CD14-positive monocyte (primary cell): ENCODE data around the gene NPSR1. TPM values are rescaled to one million over a fixed set of nuclear protein-coding genes. Genes with fewer than 3 reads are reported as not detected.

Experiments
- DNase-seq, 3 donors: peaks; one replicate each; pipeline ENCODE4 v3.0.0-alpha.2; 2011 to 2022
- H2AFZ ChIP-seq: 2 replicates; pipeline ENCODE4 v1.6.0; 2012; ENCODE audit warnings: mild to moderate bottlenecking, low read depth, low read length, inconsistent platforms; ENCODE audit not compliant: insufficient read depth, poor library complexity, severe bottlenecking
- H3K27ac ChIP-seq, 2 donors: 1 replicate in 1 of 2; 2 replicates in 1 of 2; pipeline ENCODE4 v1.5.1; 2012 to 2013; ENCODE audit warnings: low read length in 2 of 2, control low read depth in 1 of 2, inconsistent platforms in 1 of 2, low read depth in 1 of 2, mild to moderate bottlenecking in 1 of 2
- H3K27me3 ChIP-seq, 2 donors: one replicate each; pipeline versions ENCODE4 v1.6.0 to v1.6.1; 2011 to 2013; ENCODE audit warnings: low read length in 2 of 2; ENCODE audit not compliant: control insufficient read depth in 2 of 2, insufficient read depth in 2 of 2
- H3K36me3 ChIP-seq, 2 donors: replicated peaks in 1 of 2; 1 replicate in 1 of 2; 2 replicates in 1 of 2; pipeline versions ENCODE4 v1.5.1 to v1.6.1; 2012 to 2013; ENCODE audit warnings: low read length in 2 of 2, control low read depth in 1 of 2, inconsistent platforms in 1 of 2, mild to moderate bottlenecking in 1 of 2; ENCODE audit not compliant: insufficient read depth in 2 of 2, control insufficient read depth in 1 of 2
- H3K4me1 ChIP-seq, 2 donors: 1 replicate in 1 of 2; 2 replicates in 1 of 2; pipeline versions ENCODE4 v1.5.1 to v1.6.1; 2012 to 2013; ENCODE audit warnings: low read length in 2 of 2, control low read depth in 1 of 2, inconsistent platforms in 1 of 2, mild to moderate bottlenecking in 1 of 2, moderate library complexity in 1 of 2; ENCODE audit not compliant: insufficient read depth in 2 of 2, control insufficient read depth in 1 of 2
- H3K4me2 ChIP-seq: replicated peaks from 2 replicates; pipeline ENCODE3; 2012; ENCODE audit warnings: low read length, moderate library complexity, mild to moderate bottlenecking; ENCODE audit not compliant: poor library complexity, severe bottlenecking; ENCODE audit errors: extremely low read depth
- H3K4me3 ChIP-seq, 3 experiments: fragments of 200-600 bp in 1 of 3; sonication (generic) in 1 of 3; replicated peaks in 1 of 3; 1 replicate in 2 of 3; 2 replicates in 1 of 3; pipeline ENCODE4 v1.5.1; 2011 to 2013; ENCODE audit warnings: low read length in 3 of 3, mild to moderate bottlenecking in 3 of 3, control low read depth in 2 of 3, low read depth in 2 of 3, inconsistent platforms in 1 of 3, moderate library complexity in 1 of 3
- H3K79me2 ChIP-seq: 2 replicates; pipeline ENCODE4 v1.6.0; 2012; ENCODE audit warnings: mild to moderate bottlenecking, control low read depth, inconsistent platforms, low read length, moderate library complexity; ENCODE audit not compliant: insufficient read depth
- H3K9ac ChIP-seq: 2 replicates; pipeline ENCODE4 v1.6.0; 2017; ENCODE audit warnings: low read length, mild to moderate bottlenecking; ENCODE audit not compliant: insufficient read depth, poor library complexity, severe bottlenecking
- H3K9me3 ChIP-seq, 2 donors: replicated peaks in 1 of 2; 1 replicate in 1 of 2; 2 replicates in 1 of 2; pipeline versions ENCODE4 v1.5.1 to v1.6.1; 2012 to 2013; ENCODE audit warnings: low read length in 2 of 2, control low read depth in 1 of 2; ENCODE audit not compliant: control insufficient read depth in 1 of 2, insufficient read depth in 1 of 2
- H4K20me1 ChIP-seq: 2 replicates; pipeline ENCODE4 v1.6.0; 2012; ENCODE audit warnings: mild to moderate bottlenecking, low read length, control low read depth, moderate library complexity; ENCODE audit not compliant: insufficient read depth
- H3K27ac Mint-ChIP-seq, 7 donors: one replicate each; pipeline ENCODE4 v1.8.0; 2020; ENCODE audit warnings: mild to moderate bottlenecking in 7 of 7, mixed read lengths in 7 of 7, moderate library complexity in 6 of 7, inconsistent platforms in 2 of 7
- H3K27me3 Mint-ChIP-seq, 3 donors: one replicate each; pipeline ENCODE4 v1.8.0; 2021 to 2022; ENCODE audit warnings: low read depth in 3 of 3, mild to moderate bottlenecking in 3 of 3, mixed read lengths in 3 of 3, moderate library complexity in 3 of 3, inconsistent platforms in 1 of 3
- H3K36me3 Mint-ChIP-seq, 2 donors: one replicate each; pipeline ENCODE4 v1.8.0; 2020; ENCODE audit warnings: mixed read lengths in 2 of 2, inconsistent platforms in 1 of 2, mild to moderate bottlenecking in 1 of 2
- H3K4me1 Mint-ChIP-seq: one replicate; pipeline ENCODE4 v1.8.0; 2020; ENCODE audit warnings: mild to moderate bottlenecking, mixed read lengths
- H3K4me3 Mint-ChIP-seq, 2 donors: one replicate each; pipeline ENCODE4 v1.8.0; 2020; ENCODE audit warnings: mild to moderate bottlenecking in 2 of 2, mixed read lengths in 2 of 2, moderate library complexity in 1 of 2
- H3K9me3 Mint-ChIP-seq, 7 donors: one replicate each; pipeline ENCODE4 v1.8.0; 2020 to 2022; ENCODE audit warnings: mixed read lengths in 7 of 7, mild to moderate bottlenecking in 6 of 7, moderate library complexity in 6 of 7, inconsistent platforms in 2 of 7
- WGBS: methylation state at CpG from one replicate; pipeline ENCODE4 v1.1.5; 2013; ENCODE audit warnings: missing lambda C conversion rate; ENCODE audit not compliant: insufficient coverage; 5-methylcytosine and 5-hydroxymethylcytosine counted together
- intact Hi-C, 2 donors: fragments of 100-400 bp; cut with micrococcal nuclease; formaldehyde crosslinking; loops; one replicate each; pipeline versions ENCODE4 v1.15.0 to v1.15.1; 2023
- polyA plus RNA-seq, 3 donors: library from polyadenylated mRNA; depleted of rRNA in 1 of 3; unstranded in 2 of 3; stranded (reverse) in 1 of 3; fragments of 300-500 nt in 2 of 3; fragments of >200 nt in 1 of 3; fragmentation: Illumina TruSeq in 2 of 3; gene quantifications; 1 replicate in 2 of 3; 2 replicates in 1 of 3; pipeline ENCODE4 v1.2.3, GENCODE V29; 2012 to 2021
- TF ChIP-seq, protein P1 (sequence below): fragments of 200-600 bp; IDR thresholded peaks from one replicate; pipeline ENCODE4 v1.8.0; 2022; ENCODE audit warnings: antibody characterized with exemption, mild to moderate bottlenecking

NPSR1 gene
- polyA plus RNA-seq, 3 donors = not detected

GRCh38 chr7:34620425-34620824, 37.6 kb upstream of the NPSR1 start:
- Mint-ChIP-seq H3K27me3 (no peaks in the 10 kb centered on the region), H3K36me3 (no peaks in the 10 kb centered on the region), H3K4me1 (no peaks in the 10 kb centered on the region), H3K27ac (no peak overlapping the region), H3K4me3 (no peak overlapping the region), H3K9me3 (peaks cover 1 to 8% (median 5%) of the 10 kb centered on the region in 7 donors)
- no peak overlapping the region for H3K4me2 ChIP-seq
- intact Hi-C loops = no loop called here
- no peak for DNase-seq
- TF ChIP-seq, protein P1, sequence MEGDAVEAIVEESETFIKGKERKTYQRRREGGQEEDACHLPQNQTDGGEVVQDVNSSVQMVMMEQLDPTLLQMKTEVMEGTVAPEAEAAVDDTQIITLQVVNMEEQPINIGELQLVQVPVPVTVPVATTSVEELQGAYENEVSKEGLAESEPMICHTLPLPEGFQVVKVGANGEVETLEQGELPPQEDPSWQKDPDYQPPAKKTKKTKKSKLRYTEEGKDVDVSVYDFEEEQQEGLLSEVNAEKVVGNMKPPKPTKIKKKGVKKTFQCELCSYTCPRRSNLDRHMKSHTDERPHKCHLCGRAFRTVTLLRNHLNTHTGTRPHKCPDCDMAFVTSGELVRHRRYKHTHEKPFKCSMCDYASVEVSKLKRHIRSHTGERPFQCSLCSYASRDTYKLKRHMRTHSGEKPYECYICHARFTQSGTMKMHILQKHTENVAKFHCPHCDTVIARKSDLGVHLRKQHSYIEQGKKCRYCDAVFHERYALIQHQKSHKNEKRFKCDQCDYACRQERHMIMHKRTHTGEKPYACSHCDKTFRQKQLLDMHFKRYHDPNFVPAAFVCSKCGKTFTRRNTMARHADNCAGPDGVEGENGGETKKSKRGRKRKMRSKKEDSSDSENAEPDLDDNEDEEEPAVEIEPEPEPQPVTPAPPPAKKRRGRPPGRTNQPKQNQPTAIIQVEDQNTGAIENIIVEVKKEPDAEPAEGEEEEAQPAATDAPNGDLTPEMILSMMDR = no peak
- H3K27ac ChIP-seq = no peak overlapping the region
- H3K9me3 ChIP-seq = peaks cover 0 to 3% of the 10 kb centered on the region in 2 donors
- no peaks in the 10 kb centered on the region for H3K36me3 ChIP-seq
- H2AFZ ChIP-seq = no peak overlapping the region
- H3K4me1 ChIP-seq = no peaks in the 10 kb centered on the region
- no peak overlapping the region for H3K4me3 ChIP-seq
- no peak overlapping the region for H3K9ac ChIP-seq
- H3K27me3 ChIP-seq = no peaks in the 10 kb centered on the region
- H3K79me2 ChIP-seq = no peaks in the 10 kb centered on the region
- no peaks in the 10 kb centered on the region for H4K20me1 ChIP-seq

DNA sequence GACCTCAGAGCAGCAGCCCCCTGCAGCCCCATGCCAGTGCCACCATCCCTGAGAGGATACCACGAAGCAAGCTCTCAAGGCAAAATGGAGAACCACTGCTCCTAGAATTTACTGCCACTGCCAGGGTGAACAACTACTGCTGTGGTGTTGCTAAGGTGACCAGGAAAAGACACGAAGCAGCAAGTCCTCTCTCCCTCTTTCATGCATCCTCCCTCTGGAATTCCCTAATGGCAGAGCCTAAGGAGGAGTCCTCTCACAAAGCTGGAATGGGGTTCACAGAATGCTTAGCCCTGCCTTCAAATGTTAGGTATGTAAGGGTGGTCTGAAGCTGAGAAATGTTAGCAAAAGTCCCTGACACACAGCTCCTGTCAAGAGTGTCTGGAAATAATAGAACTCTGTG, 35.8 kb upstream of the NPSR1 start:
- no peaks in the 10 kb centered on the region for H3K27me3 Mint-ChIP-seq
- no peaks in the 10 kb centered on the region for H3K27me3 ChIP-seq

More for the DNA sequence above, 35.8 kb upstream of the NPSR1 start:
- H3K4me3 Mint-ChIP-seq = no peak overlapping the region
- intact Hi-C loops = no loop called here
- no peak overlapping the region for H3K9ac ChIP-seq
- H3K27ac ChIP-seq = no peak overlapping the region
- H4K20me1 ChIP-seq = no peaks in the 10 kb centered on the region
- no peaks in the 10 kb centered on the region for H3K36me3 ChIP-seq
- peaks cover 1 to 11% (median 5%) of the 10 kb centered on the region in 7 donors for H3K9me3 Mint-ChIP-seq
- WGBS = no CpG with 5 or more reads among the region's 2 CpGs
- no peaks in the 10 kb centered on the region for H3K79me2 ChIP-seq
- no peak overlapping the region for H3K27ac Mint-ChIP-seq
- DNase-seq = no peak
- no peaks in the 10 kb centered on the region for H3K4me1 ChIP-seq
- H3K4me1 Mint-ChIP-seq = no peaks in the 10 kb centered on the region
- H3K9me3 ChIP-seq = peaks cover 0 to 3% of the 10 kb centered on the region in 2 donors
- TF ChIP-seq, protein P1 = no peak
- no peak overlapping the region for H3K4me2 ChIP-seq
- no peaks in the 10 kb centered on the region for H3K36me3 Mint-ChIP-seq
- no peak overlapping the region for H3K4me3 ChIP-seq
- H2AFZ ChIP-seq = no peak overlapping the region
